ENCODE results near the gene ARMCX5.

The ARMCX5 gene

GRCh38 chrX:102599084-102599950, at the start of gene ARMCX5:
Gene ARMCX5 (plus strand): TSS chrX:102599515. CDS start chrX:102602142, 2,627 bp downstream.
- peak; percentile 53 for DNase-seq (ENCODE audit: low read depth, low spot score)

DNA sequence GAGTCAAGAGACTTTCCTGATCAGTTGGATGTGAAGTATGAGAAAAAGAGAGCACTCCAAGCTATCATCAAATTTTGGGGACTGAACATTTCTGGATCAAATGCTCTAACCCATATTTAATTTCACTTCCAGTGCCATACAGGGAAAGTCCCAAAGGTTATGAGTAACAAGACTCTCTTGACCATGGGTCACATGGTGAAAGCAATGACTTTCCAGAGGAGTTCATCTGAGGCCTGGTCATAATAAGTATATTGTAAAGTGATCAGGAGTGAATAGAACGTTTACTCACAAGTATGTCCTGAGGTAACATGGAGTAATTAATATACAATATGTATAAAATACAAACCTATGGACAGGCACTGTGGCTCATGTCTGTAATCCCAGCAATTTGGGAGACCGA, 40.7 kb upstream of the ARMCX5 start:
- DNase-seq (ENCODE audit: low read depth, low spot score) = no peak

DNA sequence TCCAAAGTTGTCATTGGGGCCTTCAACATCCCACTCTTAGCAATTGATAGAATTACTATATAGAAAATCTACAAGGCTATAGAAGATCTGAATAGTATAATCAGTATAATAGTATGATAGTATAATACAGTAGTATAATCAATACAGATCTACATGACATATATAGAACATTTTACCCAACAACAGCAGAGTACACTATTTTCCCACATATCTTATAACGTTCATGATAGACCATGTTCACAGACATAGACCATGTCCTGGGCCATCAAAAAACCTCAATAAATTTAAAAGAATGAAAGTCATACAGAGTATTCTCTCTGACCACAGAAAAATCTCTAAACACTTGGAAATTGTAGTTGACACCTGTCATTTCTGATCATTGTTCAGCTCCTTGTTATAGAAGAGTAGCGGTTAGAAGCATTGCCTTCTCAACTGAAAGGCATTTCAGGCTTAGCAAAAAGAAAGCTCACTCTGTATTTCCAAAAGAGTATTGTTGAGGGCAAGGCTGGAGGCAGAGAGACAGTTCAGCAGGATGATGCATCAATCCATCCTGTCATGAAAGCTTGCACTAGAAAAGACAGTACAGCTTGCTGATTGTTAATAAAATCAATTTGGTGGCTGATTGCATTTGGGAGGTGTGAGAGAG, 38.8 kb upstream of the ARMCX5 start:
- DNase-seq (ENCODE audit: low read depth, low spot score) = no peak

DNA sequence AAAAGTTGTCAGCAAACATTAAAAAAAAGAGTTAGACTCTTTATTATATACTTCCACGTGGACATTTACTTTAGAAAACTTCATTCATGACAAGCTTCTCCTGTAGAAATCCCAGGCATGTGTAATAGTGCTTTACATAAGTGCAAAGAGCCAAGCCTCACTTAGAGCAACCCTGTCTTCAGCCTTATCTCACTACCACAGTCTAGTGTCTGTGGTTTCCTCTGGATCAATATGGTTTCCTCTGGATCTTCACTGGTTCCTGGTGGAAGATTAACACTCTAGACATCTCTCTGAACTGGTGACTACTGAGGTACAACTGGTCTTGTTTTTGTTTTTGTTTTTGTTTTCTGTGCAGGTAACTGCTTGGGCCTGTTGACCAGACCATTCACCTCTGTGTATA, 18.4 kb upstream of the ARMCX5 start:
- DNase-seq (ENCODE audit: low read depth, low spot score) = no peak

DNA sequence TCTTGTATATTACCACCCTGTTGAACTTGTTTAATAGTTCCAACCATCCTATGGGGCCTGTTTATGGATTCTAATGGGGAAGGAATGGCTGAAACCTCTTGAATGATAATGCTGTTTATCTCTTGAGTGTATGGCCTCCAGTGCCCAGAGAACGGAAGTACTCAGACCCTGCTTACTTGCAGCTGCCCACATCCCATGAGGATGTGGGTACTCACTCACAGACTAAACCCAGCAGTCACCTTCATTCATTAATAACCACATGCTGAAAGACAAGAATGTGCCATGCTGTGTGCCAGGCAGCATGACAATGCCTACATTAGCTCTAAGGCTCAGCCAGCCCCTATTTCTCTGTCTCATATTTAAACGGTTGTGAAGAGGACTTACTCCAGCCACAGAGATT, 5.9 kb upstream of the ARMCX5 start:
- DNase-seq (ENCODE audit: low read depth, low spot score) = no peak

DNA sequence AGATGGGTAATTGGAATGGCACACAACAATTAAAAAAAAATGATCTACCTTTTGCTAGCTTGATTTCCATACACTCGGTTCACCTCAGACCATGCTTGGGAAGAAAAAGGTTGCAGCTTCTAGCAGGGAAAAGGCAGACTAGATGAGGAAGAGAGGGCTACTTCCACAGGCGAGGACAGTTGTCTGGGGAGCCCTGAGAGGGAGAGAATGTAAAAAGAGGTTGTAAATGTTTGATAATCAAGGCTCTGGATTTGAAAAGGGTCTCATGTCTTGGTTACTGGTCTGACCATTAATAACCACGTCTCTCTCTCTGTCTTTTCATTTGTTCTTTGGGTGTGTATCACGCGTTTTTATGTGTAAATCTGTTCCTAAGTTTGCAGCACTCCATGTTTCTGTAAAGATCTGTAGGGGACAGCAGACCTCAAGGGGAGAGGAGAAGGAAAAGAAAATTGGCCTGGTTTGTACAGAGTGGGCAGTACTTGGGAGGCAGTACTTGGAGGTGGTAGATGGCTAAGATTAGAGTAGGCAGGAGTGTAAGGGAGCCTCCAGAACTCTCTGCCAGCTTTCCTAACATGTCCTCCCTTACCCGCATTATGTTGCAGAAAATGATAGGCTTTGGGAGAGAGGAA, 750 bp downstream of the ARMCX5 start:
- no peak for DNase-seq (ENCODE audit: low read depth, low spot score)

DNA sequence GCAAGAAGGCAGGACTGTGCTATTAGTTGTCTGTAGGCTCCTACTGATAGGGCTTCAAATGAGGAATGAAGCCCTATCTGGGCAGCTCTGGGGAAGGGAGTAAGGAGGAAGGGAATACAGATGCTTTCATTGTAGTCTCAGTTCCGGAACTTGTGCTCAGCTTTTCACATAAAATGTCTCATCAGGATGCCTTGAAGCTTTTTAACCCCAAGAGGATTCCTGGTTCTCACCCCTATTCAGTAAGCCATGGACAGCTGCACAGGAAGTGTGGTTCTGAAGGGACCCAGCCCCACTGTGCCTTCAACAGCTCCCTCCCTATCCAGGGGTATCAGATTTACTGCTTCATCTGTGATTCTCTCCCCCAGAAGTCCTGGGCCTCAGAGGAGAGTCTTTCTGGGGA, 5.0 kb downstream of the ARMCX5 start:
- DNase-seq (ENCODE audit: low read depth, low spot score) = no peak

DNA sequence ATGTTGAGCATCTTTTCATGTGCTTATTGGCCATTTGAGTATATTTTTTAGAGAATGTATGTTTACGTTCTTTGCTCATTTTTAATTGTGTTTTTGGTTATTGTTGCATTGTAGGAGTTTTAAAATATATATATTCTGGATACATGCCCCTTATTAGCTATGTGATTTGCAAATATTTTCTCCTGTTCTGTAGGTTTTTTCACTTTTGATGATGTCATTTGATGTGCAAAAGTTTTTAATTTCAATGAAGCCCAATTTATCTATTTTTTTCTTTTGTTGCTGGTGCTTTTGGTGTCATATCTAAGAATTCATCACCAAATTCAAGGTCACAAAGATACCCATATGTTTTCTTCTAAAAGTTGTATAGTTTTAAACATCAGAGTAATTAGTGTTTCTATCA, 6.8 kb downstream of the ARMCX5 start:
- no peak for DNase-seq (ENCODE audit: low read depth, low spot score)

DNA sequence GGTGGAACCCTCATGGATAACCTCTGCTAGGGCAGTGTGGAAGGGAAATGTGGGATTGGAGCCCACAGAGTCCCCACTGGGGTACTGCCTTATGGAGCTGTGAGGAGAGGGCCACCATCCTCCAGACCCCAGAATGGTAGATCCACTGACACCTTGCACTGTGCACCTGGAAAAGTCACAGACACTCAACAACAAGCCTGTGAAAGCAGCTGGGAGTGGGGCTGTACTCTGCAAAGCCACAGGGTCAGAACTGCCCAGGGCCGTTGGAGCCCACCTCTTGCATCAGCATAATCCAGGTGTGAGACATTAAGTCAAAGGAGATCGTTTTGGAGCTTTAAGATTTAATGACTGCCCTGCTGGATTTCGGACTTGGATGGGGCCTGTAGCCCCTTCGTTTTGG, 11.6 kb downstream of the ARMCX5 start:
- DNase-seq (ENCODE audit: low read depth, low spot score) = no peak

DNA sequence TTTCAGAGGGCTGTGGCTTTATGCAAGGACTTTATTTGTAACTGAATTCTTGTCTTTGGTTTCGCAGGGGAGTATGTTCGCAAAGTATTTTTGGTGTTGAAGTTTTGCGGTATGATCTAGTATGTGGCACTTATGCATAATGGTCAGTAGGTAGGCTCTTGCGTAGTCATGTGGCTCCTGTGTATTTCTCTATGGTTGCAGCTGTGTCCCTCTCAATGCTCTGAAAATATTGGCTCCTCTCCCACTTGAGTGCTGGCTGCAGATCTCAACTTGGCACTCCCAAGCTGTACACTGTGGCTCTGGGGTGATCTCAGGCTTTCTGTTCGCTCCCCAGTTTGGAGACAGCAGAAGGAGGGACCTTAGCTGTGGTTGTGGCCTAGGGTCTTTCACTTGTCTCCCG, 24.8 kb downstream of the ARMCX5 start:
- DNase-seq (ENCODE audit: low read depth, low spot score) = no peak

DNA sequence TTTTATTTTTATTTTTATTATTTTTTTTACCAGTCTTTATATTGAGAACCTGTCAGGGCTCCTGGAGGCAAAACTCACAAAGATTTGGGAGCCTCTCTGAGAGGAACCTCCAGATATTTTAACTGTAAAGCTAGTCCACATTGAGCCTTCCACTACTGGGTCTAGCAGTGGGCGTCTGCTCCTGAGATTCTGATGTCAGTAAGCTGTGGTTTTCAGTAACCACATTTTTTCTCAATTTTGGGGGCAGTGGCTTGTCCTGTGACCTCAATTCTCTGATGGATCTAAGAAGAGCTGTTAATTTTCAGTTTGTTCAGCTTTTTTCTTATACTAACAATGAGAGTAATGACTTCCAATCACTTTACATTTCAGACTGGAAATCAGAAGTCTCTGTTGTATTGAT, 28.3 kb downstream of the ARMCX5 start:
- no peak for DNase-seq (ENCODE audit: low read depth, low spot score)

- DNase-seq (ENCODE audit: low read depth, low spot score) = no peak
Measured at GRCh38 chrX:102637561-102637960, 38.2 kb downstream of the ARMCX5 start.

GRCh38 chrX:102650903-102651241, 51.6 kb downstream of the ARMCX5 start:
- no peak for DNase-seq (ENCODE audit: low read depth, low spot score)

GRCh38 chrX:102651242-102652011, 52.1 kb downstream of the ARMCX5 start, which contains the start of gene GPRASP1:
Gene GPRASP1 (plus strand): TSS chrX:102651483. CDS start chrX:102653914, 2,431 bp downstream.
- no peak for DNase-seq (ENCODE audit: low read depth, low spot score)

DNA sequence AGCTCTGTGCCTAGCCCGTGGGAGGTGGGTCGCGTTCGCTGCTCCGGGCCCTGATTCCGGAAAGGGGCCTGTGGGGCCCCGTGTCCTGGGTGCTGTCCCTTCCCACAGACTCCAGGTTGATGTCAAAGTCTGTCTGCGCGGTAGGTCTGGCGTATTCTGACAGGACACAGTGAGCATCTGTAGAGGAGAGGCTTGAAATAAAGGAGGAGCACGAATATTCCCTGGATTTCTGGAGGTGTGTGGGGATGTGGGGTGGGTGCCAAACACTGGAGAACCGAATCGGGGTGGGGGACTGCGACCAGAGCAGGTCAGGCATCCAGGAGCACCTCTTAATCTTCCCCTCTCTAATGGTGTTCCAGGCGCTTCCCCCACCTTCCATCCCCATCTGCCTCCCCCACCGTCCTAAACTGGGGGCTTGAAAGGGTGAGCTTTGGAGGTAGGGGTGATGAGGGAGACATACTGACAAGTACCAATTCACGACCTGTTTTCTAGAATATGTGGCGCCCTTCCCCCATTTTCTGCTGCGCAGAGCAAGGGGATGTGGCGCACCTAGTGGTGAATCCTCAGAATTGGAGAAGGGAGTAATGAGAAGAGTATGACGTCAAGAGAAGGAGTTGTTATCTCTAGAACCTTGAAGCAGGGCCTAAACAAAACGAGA, 52.8 kb downstream of the ARMCX5 start:
- no peak for DNase-seq (ENCODE audit: low read depth, low spot score)

Measured in smooth muscle cell of the brain vasculature (primary cell).